ENCODE measurements around the gene NDNF. TPM values are rescaled to one million over a fixed set of nuclear protein-coding genes. Genes with fewer than 3 reads are reported as not detected.

The NDNF gene
- total RNA-seq, 1 donor from 2014 or later, result 0.34 TPM

GRCh38 chr4:120990246-120990645, 82.1 kb downstream of the NDNF start:
- Mint-ChIP-seq H3K4me1 (ENCODE audit: low read depth, unreplicated experiment) (no peaks in the 10 kb centered on the region), H3K27me3 (ENCODE audit: low read depth, unreplicated experiment) (no peaks in the 10 kb centered on the region), H3K4me3 (ENCODE audit: unreplicated experiment) (no peak overlapping the region), H3K36me3 (ENCODE audit: low read depth, unreplicated experiment) (no peaks in the 10 kb centered on the region), H3K27ac (ENCODE audit: unreplicated experiment) (no peak overlapping the region), H3K9me3 (ENCODE audit: unreplicated experiment) (peaks cover 2% of the 10 kb centered on the region)
- H2AFZ ChIP-seq (ENCODE audit: low read depth, low read length), result no peak overlapping the region
- no peaks in the 10 kb centered on the region for H3K9me3 ChIP-seq (ENCODE audit: insufficient read depth, low read depth, low read length)
- no peaks in the 10 kb centered on the region for H3K79me2 ChIP-seq (ENCODE audit: insufficient read depth, low read length)
- DNase-seq (ENCODE audit: low read depth) (no peak), FAIRE-seq (no peak)
- no peak overlapping the region for H3K9ac ChIP-seq (ENCODE audit: low read length)
- no peak overlapping the region for H3K4me3 ChIP-seq (ENCODE audit: insufficient read depth, low read depth, low read length)
- H3K27me3 ChIP-seq (ENCODE audit: insufficient read depth, low read length), result no peaks in the 10 kb centered on the region
- H4K20me1 ChIP-seq (ENCODE audit: insufficient read depth, low read length), result no peaks in the 10 kb centered on the region
- no peak overlapping the region for H3K27ac ChIP-seq (ENCODE audit: low read depth, low read length)
- H3K36me3 ChIP-seq (ENCODE audit: insufficient read depth, low read length), result no peaks in the 10 kb centered on the region
- TF ChIP-seq EZH2 (IDR thresholded peaks at IDR 0.05; ENCODE audit: insufficient read depth, low read length), result no peak
- no peak overlapping the region for H3K4me2 ChIP-seq (ENCODE audit: low read length)
- no peaks in the 10 kb centered on the region for H3K4me1 ChIP-seq (ENCODE audit: insufficient read depth, low read length)

Other genes starting within 250 kb of the NDNF start
- 5.3 and 6.5 TPM in 2 replicates for gene PRDM5, start 149.8 kb downstream of the NDNF start, total RNA-seq
- 0.14 TPM in 1 of 2 replicates, not detected in the other for gene TNIP3, start 91.8 kb upstream of the NDNF start, total RNA-seq